HG03457 (cell line): ENCODE measurements around the gene VPS13D.
"Not testable (repeated sequence)": the region's sequence is repeated elsewhere in the genome, so short reads cannot be mapped to it uniquely, and the experiment has no call there.

Experiments
- ATAC-seq: cut with Tn5 transposase; IDR thresholded peaks from one replicate; pipeline ENCODE4 v1.9.1; 2021; ENCODE audit warnings: moderate number of reproducible peaks; ENCODE audit not compliant: unreplicated experiment

Gene VPS13D

GRCh38 chr1:12200208-12200607 lies 29.6 kb upstream of the VPS13D start:
- no peak for ATAC-seq

- no peak for ATAC-seq
These were observed 28.3 kb upstream of the VPS13D start for GRCh38 chr1:12201352-12202189.

- no peak for ATAC-seq
These were observed 27.7 kb upstream of the VPS13D start for GRCh38 chr1:12202190-12202497.

GRCh38 chr1:12202577-12202976 lies 27.3 kb upstream of the VPS13D start:
- ATAC-seq: no peak

- no peak for ATAC-seq
These were observed 26.4 kb upstream of the VPS13D start for GRCh38 chr1:12203216-12204007.

GRCh38 chr1:12204140-12204539 lies 25.7 kb upstream of the VPS13D start:
- no peak for ATAC-seq

- no peak for ATAC-seq
These were observed 24.8 kb upstream of the VPS13D start for GRCh38 chr1:12204754-12205658.

GRCh38 chr1:12206238-12206637 lies 23.6 kb upstream of the VPS13D start:
- no peak for ATAC-seq

GRCh38 chr1:12206792-12207424 lies 22.9 kb upstream of the VPS13D start:
- no peak for ATAC-seq

GRCh38 chr1:12208271-12208670 lies 21.6 kb upstream of the VPS13D start:
- ATAC-seq: no peak

GRCh38 chr1:12208764-12209494 lies 20.9 kb upstream of the VPS13D start:
- ATAC-seq: no peak

- no peak for ATAC-seq
These were observed 20.4 kb upstream of the VPS13D start for GRCh38 chr1:12209495-12209832.

GRCh38 chr1:12215118-12215961 lies 14.5 kb upstream of the VPS13D start:
- ATAC-seq: no peak

- ATAC-seq: no peak
These were observed 10.0 kb upstream of the VPS13D start for GRCh38 chr1:12219800-12220199.

GRCh38 chr1:12220890-12221289 lies 8.9 kb upstream of the VPS13D start:
- no peak for ATAC-seq

GRCh38 chr1:12222700-12223099 lies 7.1 kb upstream of the VPS13D start:
- ATAC-seq: not testable (repeated sequence)

GRCh38 chr1:12224092-12224491 lies 5.7 kb upstream of the VPS13D start:
- not testable (repeated sequence) for ATAC-seq

GRCh38 chr1:12228979-12229378 lies 851 bp upstream of the VPS13D start:
- no peak for ATAC-seq

GRCh38 chr1:12229386-12229834 lies 420 bp upstream of the VPS13D start:
- no peak for ATAC-seq
